HCT116 (cell line): Measurements from ENCODE around the gene TCF21.

ENCODE experiments used
- CEBPB ChIP-seq: IDR thresholded peaks from 2 replicates; pipeline ENCODE4 v1.6.1; 2012; ENCODE audit warnings: low read depth
- CTCF ChIP-seq, 3 experiments: fragments of 200-600 bp in 1 of 3; sonication (generic) in 1 of 3; IDR thresholded peaks in 2 of 3; conservative IDR thresholded peaks in 1 of 3; 2 replicates each; pipeline ENCODE4 v1.5.1; 2012 to 2017; ENCODE audit warnings: low read depth in 2 of 3, low read length in 2 of 3, antibody characterized with exemption in 1 of 3, borderline replicate concordance in 1 of 3, control low read depth in 1 of 3, mild to moderate bottlenecking in 1 of 3, mixed read lengths in 1 of 3, mixed run types in 1 of 3, moderate library complexity in 1 of 3; ENCODE audit not compliant: insufficient read depth in 1 of 3
- ZBTB33 ChIP-seq: IDR thresholded peaks from 2 replicates; pipeline ENCODE4 v1.6.1; 2011; ENCODE audit warnings: mild to moderate bottlenecking, low read length, moderate library complexity; ENCODE audit not compliant: insufficient replicate concordance; ENCODE audit errors: extremely low read depth

- no peak for TF ChIP-seq ZBTB33
- TF ChIP-seq CEBPB: no peak
- no peak for TF ChIP-seq CTCF (IDR thresholded peaks at IDR 0.05 in 2 of 3, conservative IDR thresholded peaks at IDR 0.05 in 1 of 3; ENCODE audit: borderline replicate concordance in 1 of 3, insufficient read depth in 1 of 3, low read depth in 2 of 3, low read length in 2 of 3)
These were observed 11.8 kb upstream of the TCF21 start for GRCh38 chr6:133877116-133877515.
